Peyer's patch (tissue), 4 donors: Measurements from ENCODE around the gene TMIGD2. TPM values are rescaled to one million over a fixed set of nuclear protein-coding genes. Genes with fewer than 3 reads are reported as not detected.
"Not testable (repeated sequence)": the region's sequence is repeated elsewhere in the genome, so short reads cannot be mapped to it uniquely, and the experiment has no call there.

Experiments used
- DNase-seq, 3 donors: peaks; one replicate each; pipeline ENCODE4 v3.0.0-alpha.2; 2017 to 2019
- H3K27ac ChIP-seq, 4 donors: fragments of 200-600 bp; sonication (generic); one replicate each; pipeline ENCODE4 v1.5.1; 2016 to 2019
- H3K27me3 ChIP-seq, 2 donors: fragments of 200-600 bp; sonication (generic); one replicate each; pipeline ENCODE4 v1.5.1; 2019
- H3K36me3 ChIP-seq, 3 donors: fragments of 200-600 bp; sonication (generic); one replicate each; pipeline ENCODE4 v1.5.1; 2016 to 2019
- H3K4me1 ChIP-seq, 4 donors: fragments of 200-600 bp; sonication (generic); one replicate each; pipeline ENCODE4 v1.5.1; 2016 to 2019
- H3K4me3 ChIP-seq, 4 donors: fragments of 200-600 bp; sonication (generic); 1 replicate in 3 of 4; 2 replicates in 1 of 4; pipeline ENCODE4 v1.5.1; 2016 to 2019; ENCODE audit warnings: mild to moderate bottlenecking in 1 of 4
- H3K9me3 ChIP-seq, 4 donors: fragments of 200-600 bp; sonication (generic); one replicate each; pipeline ENCODE4 v1.5.1; 2016 to 2019; ENCODE audit warnings: mild to moderate bottlenecking in 1 of 4
- CTCF ChIP-seq, 6 experiments: fragments of 450-650 bp in 4 of 6; fragments of 200-600 bp in 2 of 6; sonication (generic) in 1 of 6; IDR thresholded peaks; one replicate each; pipeline ENCODE4 v1.5.1; 2017 to 2019; ENCODE audit warnings: antibody characterized with exemption in 6 of 6, mild to moderate bottlenecking in 3 of 6, moderate library complexity in 1 of 6
- POLR2A ChIP-seq, 2 donors: fragments of 450-650 bp; IDR thresholded peaks; one replicate each; pipeline ENCODE4 v1.5.1; 2017; ENCODE audit warnings: antibody characterized with exemption in 2 of 2, mild to moderate bottlenecking in 2 of 2, moderate library complexity in 2 of 2
- total RNA-seq, 4 donors: library from RNA; depleted of rRNA; stranded (reverse); fragments of >200 nt; gene quantifications; one replicate each; pipeline ENCODE4 v1.1.0, GENCODE V29; 2016

Gene TMIGD2
- total RNA-seq, 4 donors from 2014 or later: 2.2 to 6.1 (median 3.8) TPM

- H3K9me3 ChIP-seq: no peaks in the 10 kb centered on the region
- no peak for TF ChIP-seq POLR2A (IDR thresholded peaks at IDR 0.05)
- TF ChIP-seq CTCF (IDR thresholded peaks at IDR 0.05): no peak
- peaks cover 0 to 97% (median 0%) of the 10 kb centered on the region in 3 donors for H3K36me3 ChIP-seq
- H3K4me3 ChIP-seq: no peak overlapping the region
- no peaks in the 10 kb centered on the region for H3K27me3 ChIP-seq
- no peaks in the 10 kb centered on the region for H3K4me1 ChIP-seq
- no peak overlapping the region for H3K27ac ChIP-seq
- no peak for DNase-seq
These were observed 45.6 kb downstream of the TMIGD2 start for GRCh38 chr19:4256563-4256962.

GRCh38 chr19:4246767-4247593 is 55.2 kb downstream of the TMIGD2 start, which contains the start of gene YJU2:
Gene YJU2, plus strand, starts transcription at chr19:4247080. Its CDS starts 67 bp downstream, at chr19:4247147.
- H3K9me3 ChIP-seq: no peaks in the 10 kb centered on the region
- H3K27ac ChIP-seq: peak within 1 kb of the TSS; percentile 85 to 96 (median 93)
- TF ChIP-seq CTCF (IDR thresholded peaks at IDR 0.05) (peak in 5 of 6 experiments; percentile 33 to 52 (median 42)), POLR2A (IDR thresholded peaks at IDR 0.05) (peak in 1 of 2 donors; percentile 75)
- DNase-seq: peak; percentile 98 to 99 (median 99)
- H3K4me1 ChIP-seq: peaks cover 0 to 10% (median 4%) of the 10 kb centered on the region in 4 donors
- H3K36me3 ChIP-seq: peaks cover 0 to 32% (median 0%) of the 10 kb centered on the region in 3 donors
- H3K27me3 ChIP-seq: no peaks in the 10 kb centered on the region
- H3K4me3 ChIP-seq: peak within 1 kb of the TSS; percentile 52 to 75 (median 60)

DNA sequence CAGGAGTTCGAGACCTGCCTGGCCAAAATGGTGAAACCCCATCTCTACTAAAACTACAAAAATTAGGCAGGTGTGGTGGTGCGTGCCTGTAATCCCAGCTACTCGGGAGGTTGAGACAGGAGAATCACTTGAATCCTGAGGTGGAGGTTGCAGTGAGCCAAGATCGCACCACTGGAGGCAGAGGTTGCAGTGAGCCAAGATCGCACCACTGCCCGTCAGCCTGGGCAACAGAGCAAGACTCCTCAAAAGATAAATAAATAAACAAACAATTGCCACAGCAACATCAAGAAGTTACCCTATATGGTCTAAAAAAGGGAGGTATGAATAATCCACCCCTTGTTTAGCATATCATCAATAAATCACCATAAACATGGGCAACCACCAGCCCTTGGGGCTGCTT is 56.3 kb downstream of the TMIGD2 start:
- not testable (repeated sequence) for H3K4me1 ChIP-seq, DNase-seq, H3K27me3 ChIP-seq, H3K4me3 ChIP-seq, H3K27ac ChIP-seq, H3K9me3 ChIP-seq
- peaks cover 0 to 22% (median 0%) of the 10 kb centered on the region in 3 donors for H3K36me3 ChIP-seq

Other genes starting within 250 kb of the TMIGD2 start
- gene ZBTB7A, start 235.5 kb downstream of the TMIGD2 start, total RNA-seq: 100 to 1,000 TPM in 2 of 4 donors, 10 to 100 TPM in 2; 74.3 to 149 (median 96.1) TPM
- 100 to 1,000 TPM; 168 to 283 (median 220) TPM for gene MAP2K2, start 178.3 kb downstream of the TMIGD2 start, total RNA-seq
- 100 to 1,000 TPM in 3 of 4 donors, 10 to 100 TPM in 1; 45.4 to 528 (median 270) TPM for gene CREB3L3, start 148.8 kb downstream of the TMIGD2 start, total RNA-seq
- 100 to 1,000 TPM in 1 of 4 donors, 10 to 100 TPM in 3; 55.3 to 115 (median 84.9) TPM for gene SIRT6, start 119.8 kb downstream of the TMIGD2 start, total RNA-seq
- gene ANKRD24, start 119.7 kb downstream of the TMIGD2 start, total RNA-seq: 1 to 10 TPM in 3 of 4 donors, under 1 TPM in 1; 0.83 to 3.9 (median 1.6) TPM
- 10 to 100 TPM in 1 of 4 donors, 1 to 10 TPM in 2, not detected in 1; 1.4 to 12.4 (median 1.9) TPM for gene EBI3, start 72.9 kb downstream of the TMIGD2 start, total RNA-seq
- 10 to 100 TPM in 3 of 4 donors, 1 to 10 TPM in 1; 8.9 to 33.8 (median 24.1) TPM for gene YJU2, start 55.3 kb downstream of the TMIGD2 start, total RNA-seq
- 10 to 100 TPM in 3 of 4 donors, not detected in 1; 21.3 to 27.7 (median 21.9) TPM for gene SHD, start 23.1 kb downstream of the TMIGD2 start, total RNA-seq
- 1 to 10 TPM in 3 of 4 donors, not detected in 1; 1.0 to 8.4 (median 1.4) TPM for gene FSD1, start 2.2 kb upstream of the TMIGD2 start, total RNA-seq
- gene STAP2, start 36.4 kb upstream of the TMIGD2 start, total RNA-seq: 100 to 1,000 TPM in 3 of 4 donors, 10 to 100 TPM in 1; 90.8 to 227 (median 134) TPM
- gene MPND, start 41.2 kb upstream of the TMIGD2 start, total RNA-seq: 10 to 100 TPM in 3 of 4 donors, 1 to 10 TPM in 1; 8.3 to 26.1 (median 20.8) TPM
- 100 to 1,000 TPM in 1 of 4 donors, 10 to 100 TPM in 3; 69.3 to 102 (median 73.9) TPM for gene SH3GL1, start 98.2 kb upstream of the TMIGD2 start, total RNA-seq
- 10 to 100 TPM in 3 of 4 donors, 1 to 10 TPM in 1; 7.5 to 66.8 (median 14.4) TPM for gene CHAF1A, start 100.3 kb upstream of the TMIGD2 start, total RNA-seq
- gene UBXN6, start 155.4 kb upstream of the TMIGD2 start, total RNA-seq: 100 to 1,000 TPM in 3 of 4 donors, 10 to 100 TPM in 1; 94.9 to 178 (median 163) TPM
- 10 to 100 TPM; 20.5 to 73.4 (median 28.6) TPM for gene HDGFL2, start 169.9 kb upstream of the TMIGD2 start, total RNA-seq
- 1 to 10 TPM in 3 of 4 donors, under 1 TPM in 1; 0.83 to 5.1 (median 2.3) TPM for gene PLIN4, start 216.1 kb upstream of the TMIGD2 start, total RNA-seq
- gene PLIN5, start 232.8 kb upstream of the TMIGD2 start, total RNA-seq: 1 to 10 TPM in 2 of 4 donors, not detected in 2; 2.1 to 3.2 TPM
- 1 to 10 TPM; 1.7 to 3.5 (median 3.0) TPM for gene LRG1, start 237.6 kb upstream of the TMIGD2 start, total RNA-seq